Measurements from ENCODE around the gene PARP4. TPM values are rescaled to one million over a fixed set of nuclear protein-coding genes. Genes with fewer than 3 reads are reported as not detected.
"Not testable (repeated sequence)": the region's sequence is repeated elsewhere in the genome, so short reads cannot be mapped to it uniquely, and the experiment has no call there.

Gene PARP4
- total and polyA plus RNA-seq, 4 donors, result 12.4 to 52.6 (median 24.2) TPM

DNA sequence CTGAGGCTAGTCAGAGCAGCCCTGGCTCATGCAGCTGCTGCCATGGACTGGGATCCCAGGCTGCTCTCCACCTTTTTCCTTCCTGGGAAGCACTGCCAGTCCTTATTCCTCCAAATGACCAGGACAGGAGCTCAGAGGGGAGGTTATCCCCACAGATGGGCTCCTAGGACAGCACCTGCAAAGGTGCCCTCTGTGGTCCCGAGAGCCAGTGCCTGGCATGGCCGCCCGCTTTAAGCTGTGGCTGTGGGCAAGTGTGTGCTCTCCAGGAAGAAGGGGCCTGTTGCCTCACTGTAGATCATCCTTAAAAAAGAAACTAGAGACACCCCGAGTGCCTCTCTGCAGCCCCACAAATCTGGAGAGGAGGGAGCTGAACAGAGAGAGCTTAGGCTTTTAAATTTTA lies 119.6 kb downstream of the PARP4 start:
- DNase-seq, result no peak
- H3K4me1 ChIP-seq (ENCODE audit: control insufficient read depth in 1 of 2, insufficient read depth in 2 of 2, low read length in 2 of 2), result no peaks in the 10 kb centered on the region
- no peaks in the 10 kb centered on the region for H3K9me3 ChIP-seq (ENCODE audit: control insufficient read depth, low read length)
- H3K27ac ChIP-seq (ENCODE audit: low read depth in 1 of 2, low read length in 2 of 2), result no peak overlapping the region
- ATAC-seq (ENCODE audit: low FRiP score), result no peak
- WGBS, 2 donors, result 88 to 92% methylated on average over 4 of the region's 4 CpGs
- H3K4me3 ChIP-seq (ENCODE audit: low read length in 2 of 2), result no peak overlapping the region
- H3K27me3 ChIP-seq (ENCODE audit: control insufficient read depth in 1 of 2, insufficient read depth in 2 of 2, low read length in 1 of 2), result no peaks in the 10 kb centered on the region
- intact Hi-C loops (cut with DNase I), result no loop called here
- H3K36me3 ChIP-seq (ENCODE audit: control insufficient read depth in 1 of 2, insufficient read depth in 2 of 2, low read length in 1 of 2), result no peaks in the 10 kb centered on the region

GRCh38 chr13:24391771-24392683 lies 120.6 kb downstream of the PARP4 start:
- 86 to 88% methylated on average over 25 to 26 of the region's 27 CpGs for WGBS, 2 donors
- ATAC-seq (ENCODE audit: low FRiP score); intact Hi-C loops (cut with DNase I); H3K4me1 ChIP-seq (ENCODE audit: control insufficient read depth in 1 of 2, insufficient read depth in 2 of 2, low read length in 2 of 2); H3K36me3 ChIP-seq (ENCODE audit: control insufficient read depth in 1 of 2, insufficient read depth in 2 of 2, low read length in 1 of 2); DNase-seq; H3K27ac ChIP-seq (ENCODE audit: low read depth in 1 of 2, low read length in 2 of 2); H3K27me3 ChIP-seq (ENCODE audit: control insufficient read depth in 1 of 2, insufficient read depth in 2 of 2, low read length in 1 of 2); H3K4me3 ChIP-seq (ENCODE audit: low read length in 2 of 2); H3K9me3 ChIP-seq (ENCODE audit: control insufficient read depth, low read length): not testable (repeated sequence)

GRCh38 chr13:24390795-24391194 lies 121.8 kb downstream of the PARP4 start:
- H3K27ac ChIP-seq (ENCODE audit: low read depth in 1 of 2, low read length in 2 of 2); ATAC-seq (ENCODE audit: low FRiP score); H3K36me3 ChIP-seq (ENCODE audit: control insufficient read depth in 1 of 2, insufficient read depth in 2 of 2, low read length in 1 of 2); H3K9me3 ChIP-seq (ENCODE audit: control insufficient read depth, low read length); intact Hi-C loops (cut with DNase I); H3K27me3 ChIP-seq (ENCODE audit: control insufficient read depth in 1 of 2, insufficient read depth in 2 of 2, low read length in 1 of 2); H3K4me1 ChIP-seq (ENCODE audit: control insufficient read depth in 1 of 2, insufficient read depth in 2 of 2, low read length in 2 of 2); H3K4me3 ChIP-seq (ENCODE audit: low read length in 2 of 2); DNase-seq: not testable (repeated sequence)
- 90 to 92% methylated on average over 7 to 9 of the region's 9 CpGs for WGBS, 2 donors

GRCh38 chr13:24389506-24389905 lies 123.1 kb downstream of the PARP4 start:
- H3K9me3 ChIP-seq (ENCODE audit: control insufficient read depth, low read length), result no peaks in the 10 kb centered on the region
- no peak for DNase-seq
- intact Hi-C loops (cut with DNase I), result no loop called here
- no peaks in the 10 kb centered on the region for H3K27me3 ChIP-seq (ENCODE audit: control insufficient read depth in 1 of 2, insufficient read depth in 2 of 2, low read length in 1 of 2)
- 64 to 71% methylated on average over 6 of the region's 6 CpGs for WGBS, 2 donors
- H3K27ac ChIP-seq (ENCODE audit: low read depth in 1 of 2, low read length in 2 of 2), result no peak overlapping the region
- no peak for ATAC-seq (ENCODE audit: low FRiP score)
- H3K4me3 ChIP-seq (ENCODE audit: low read length in 2 of 2), result no peak overlapping the region
- H3K36me3 ChIP-seq (ENCODE audit: control insufficient read depth in 1 of 2, insufficient read depth in 2 of 2, low read length in 1 of 2), result no peaks in the 10 kb centered on the region
- H3K4me1 ChIP-seq (ENCODE audit: control insufficient read depth in 1 of 2, insufficient read depth in 2 of 2, low read length in 2 of 2), result no peaks in the 10 kb centered on the region

DNA sequence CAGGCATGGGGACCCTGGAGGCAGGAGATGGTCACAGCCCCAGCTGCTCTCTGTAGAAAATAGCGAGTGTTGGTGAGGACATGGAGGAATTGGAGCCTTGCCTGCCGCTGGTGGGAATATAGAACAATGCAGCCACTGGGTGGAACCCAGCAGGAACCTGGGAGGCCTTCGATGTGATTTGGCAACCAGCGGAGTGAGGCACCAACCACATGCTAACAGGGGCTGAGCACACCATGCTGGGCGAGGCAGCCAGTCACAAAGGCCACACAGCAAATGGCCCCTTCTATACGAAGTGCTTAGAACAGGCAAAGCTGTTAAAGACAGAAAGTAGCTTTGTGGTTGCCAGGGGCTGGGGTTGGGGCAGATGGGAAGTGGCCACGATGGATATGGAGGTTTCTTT lies 123.8 kb downstream of the PARP4 start:
- ATAC-seq (ENCODE audit: low FRiP score); H3K4me1 ChIP-seq (ENCODE audit: control insufficient read depth in 1 of 2, insufficient read depth in 2 of 2, low read length in 2 of 2); H3K27me3 ChIP-seq (ENCODE audit: control insufficient read depth in 1 of 2, insufficient read depth in 2 of 2, low read length in 1 of 2); H3K9me3 ChIP-seq (ENCODE audit: control insufficient read depth, low read length); intact Hi-C loops (cut with DNase I); H3K4me3 ChIP-seq (ENCODE audit: low read length in 2 of 2); DNase-seq; H3K27ac ChIP-seq (ENCODE audit: low read depth in 1 of 2, low read length in 2 of 2); H3K36me3 ChIP-seq (ENCODE audit: control insufficient read depth in 1 of 2, insufficient read depth in 2 of 2, low read length in 1 of 2): not testable (repeated sequence)
- 71 to 76% methylated on average over 7 of the region's 7 CpGs for WGBS, 2 donors

DNA sequence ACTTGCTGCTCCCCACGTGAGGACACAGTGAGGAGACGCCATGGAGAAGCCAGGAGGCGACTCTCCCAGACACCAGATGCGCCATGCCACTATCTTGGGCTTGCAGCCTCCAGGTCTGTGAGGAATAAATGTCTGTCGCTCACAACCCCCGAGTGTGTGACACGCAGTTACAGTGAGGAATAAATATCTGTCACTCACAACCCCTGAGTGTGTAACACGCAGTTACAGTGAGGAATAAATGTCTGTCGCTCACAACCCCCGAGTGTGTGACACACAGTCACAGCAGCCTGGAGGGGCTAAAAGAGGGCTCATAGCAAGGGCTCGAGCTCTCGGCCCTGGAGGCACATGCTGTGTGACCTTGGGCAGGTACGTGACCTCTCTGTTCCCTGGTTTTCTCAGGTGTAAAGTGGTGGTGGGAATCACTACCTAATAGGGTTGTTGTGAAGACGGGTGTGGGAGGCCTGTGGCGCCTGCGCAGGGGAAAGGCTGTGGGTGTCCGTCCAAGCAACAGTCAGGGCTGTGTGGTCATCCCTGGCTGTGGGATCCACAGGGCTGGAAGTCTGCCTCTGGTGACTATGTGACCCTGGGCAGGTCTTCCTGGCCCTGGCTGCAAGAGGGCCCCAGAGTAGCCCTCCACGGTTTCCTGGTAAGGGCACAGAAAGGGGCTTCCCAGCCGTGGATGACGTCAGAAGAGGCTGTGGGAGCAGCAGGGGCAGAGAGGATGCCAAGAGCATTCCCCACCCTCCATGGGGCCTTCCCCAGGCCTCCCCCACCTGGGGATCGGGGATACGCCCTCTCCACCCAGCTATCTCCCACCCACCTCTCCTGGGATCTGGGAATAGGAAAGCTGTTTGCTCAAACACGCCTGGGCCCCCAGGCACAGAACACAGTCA lies 125.5 kb downstream of the PARP4 start:
- no peaks in the 10 kb centered on the region for H3K4me1 ChIP-seq (ENCODE audit: control insufficient read depth in 1 of 2, insufficient read depth in 2 of 2, low read length in 2 of 2)
- ATAC-seq (ENCODE audit: low FRiP score), result no peak

GRCh38 chr13:24385902-24386301 lies 126.7 kb downstream of the PARP4 start:
- 85 to 95% methylated on average over 10 of the region's 10 CpGs for WGBS, 2 donors
- no peaks in the 10 kb centered on the region for H3K4me1 ChIP-seq (ENCODE audit: control insufficient read depth in 1 of 2, insufficient read depth in 2 of 2, low read length in 2 of 2)
- no peaks in the 10 kb centered on the region for H3K9me3 ChIP-seq (ENCODE audit: control insufficient read depth, low read length)
- H3K36me3 ChIP-seq (ENCODE audit: control insufficient read depth in 1 of 2, insufficient read depth in 2 of 2, low read length in 1 of 2), result no peaks in the 10 kb centered on the region
- DNase-seq (no peak), ATAC-seq (ENCODE audit: low FRiP score) (no peak)
- H3K27me3 ChIP-seq (ENCODE audit: control insufficient read depth in 1 of 2, insufficient read depth in 2 of 2, low read length in 1 of 2), result no peaks in the 10 kb centered on the region
- intact Hi-C loops (cut with DNase I), result no loop called here
- H3K27ac ChIP-seq (ENCODE audit: low read depth in 1 of 2, low read length in 2 of 2), result no peak overlapping the region
- H3K4me3 ChIP-seq (ENCODE audit: low read length in 2 of 2), result no peak overlapping the region

More for the DNA sequence above, 125.5 kb downstream of the PARP4 start:
- DNase-seq, result no peak
- Histone ChIP-seq H3K27me3 (ENCODE audit: control insufficient read depth in 1 of 2, insufficient read depth in 2 of 2, low read length in 1 of 2) (no peaks in the 10 kb centered on the region), H3K27ac (ENCODE audit: low read depth in 1 of 2, low read length in 2 of 2) (no peak overlapping the region), H3K9me3 (ENCODE audit: control insufficient read depth, low read length) (no peaks in the 10 kb centered on the region), H3K4me3 (ENCODE audit: low read length in 2 of 2) (no peak overlapping the region), H3K36me3 (ENCODE audit: control insufficient read depth in 1 of 2, insufficient read depth in 2 of 2, low read length in 1 of 2) (no peaks in the 10 kb centered on the region)
- 82 to 85% methylated on average over 23 of the region's 23 CpGs for WGBS, 2 donors
- intact Hi-C loops (cut with DNase I), result no loop called here

DNA sequence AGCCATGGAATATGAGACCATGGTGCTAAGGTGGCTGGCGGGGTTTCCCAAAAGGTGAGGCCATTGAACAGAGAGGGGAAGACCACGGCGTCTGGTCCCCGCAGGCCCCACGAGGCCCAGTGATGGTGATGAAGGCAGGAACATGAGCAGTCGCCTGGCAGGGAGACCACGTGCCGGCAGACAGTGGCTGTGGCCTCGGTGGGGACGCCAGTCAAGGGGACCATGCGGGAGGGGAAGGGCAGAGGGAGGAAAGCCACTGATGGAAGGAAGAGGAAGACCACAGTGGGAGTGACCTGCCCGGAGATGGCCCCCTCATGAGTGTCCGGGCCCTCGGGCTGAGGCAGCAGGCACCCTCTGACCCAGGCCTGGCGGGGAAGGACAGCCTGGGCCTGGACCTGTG lies 127.6 kb downstream of the PARP4 start:
- H3K36me3 ChIP-seq (ENCODE audit: control insufficient read depth in 1 of 2, insufficient read depth in 2 of 2, low read length in 1 of 2); H3K27ac ChIP-seq (ENCODE audit: low read depth in 1 of 2, low read length in 2 of 2); H3K9me3 ChIP-seq (ENCODE audit: control insufficient read depth, low read length); ATAC-seq (ENCODE audit: low FRiP score); H3K27me3 ChIP-seq (ENCODE audit: control insufficient read depth in 1 of 2, insufficient read depth in 2 of 2, low read length in 1 of 2); intact Hi-C loops (cut with DNase I); DNase-seq; H3K4me3 ChIP-seq (ENCODE audit: low read length in 2 of 2); H3K4me1 ChIP-seq (ENCODE audit: control insufficient read depth in 1 of 2, insufficient read depth in 2 of 2, low read length in 2 of 2): not testable (repeated sequence)
- 83 to 94% methylated on average over 13 to 15 of the region's 15 CpGs for WGBS, 2 donors

Data from aorta (tissue), 5 donors.